ENCODE measurements around the gene HOXD1.

DNA sequence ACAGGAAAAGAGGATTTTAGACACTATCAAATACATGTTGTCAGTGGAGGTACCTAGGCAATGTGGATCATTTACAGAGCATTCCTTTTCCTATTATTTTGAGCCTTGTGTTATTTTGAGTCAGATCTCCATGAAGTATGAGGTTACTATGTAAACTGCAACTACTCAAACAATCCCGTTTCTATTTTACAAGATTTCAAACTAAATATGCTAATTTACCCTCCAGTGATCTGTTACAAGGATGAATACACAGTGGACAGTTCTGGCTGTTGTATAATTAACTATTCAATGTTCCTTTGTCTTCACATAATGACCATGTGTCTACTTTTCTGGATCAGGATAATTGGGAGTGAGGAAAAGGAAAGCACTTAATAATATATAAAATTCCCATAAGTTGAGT is 4.6 kb downstream of the HOXD1 start:
- TF ChIP-seq, protein P1, sequence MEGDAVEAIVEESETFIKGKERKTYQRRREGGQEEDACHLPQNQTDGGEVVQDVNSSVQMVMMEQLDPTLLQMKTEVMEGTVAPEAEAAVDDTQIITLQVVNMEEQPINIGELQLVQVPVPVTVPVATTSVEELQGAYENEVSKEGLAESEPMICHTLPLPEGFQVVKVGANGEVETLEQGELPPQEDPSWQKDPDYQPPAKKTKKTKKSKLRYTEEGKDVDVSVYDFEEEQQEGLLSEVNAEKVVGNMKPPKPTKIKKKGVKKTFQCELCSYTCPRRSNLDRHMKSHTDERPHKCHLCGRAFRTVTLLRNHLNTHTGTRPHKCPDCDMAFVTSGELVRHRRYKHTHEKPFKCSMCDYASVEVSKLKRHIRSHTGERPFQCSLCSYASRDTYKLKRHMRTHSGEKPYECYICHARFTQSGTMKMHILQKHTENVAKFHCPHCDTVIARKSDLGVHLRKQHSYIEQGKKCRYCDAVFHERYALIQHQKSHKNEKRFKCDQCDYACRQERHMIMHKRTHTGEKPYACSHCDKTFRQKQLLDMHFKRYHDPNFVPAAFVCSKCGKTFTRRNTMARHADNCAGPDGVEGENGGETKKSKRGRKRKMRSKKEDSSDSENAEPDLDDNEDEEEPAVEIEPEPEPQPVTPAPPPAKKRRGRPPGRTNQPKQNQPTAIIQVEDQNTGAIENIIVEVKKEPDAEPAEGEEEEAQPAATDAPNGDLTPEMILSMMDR (IDR thresholded peaks at IDR 0.05): no peak
- TF ChIP-seq POLR2A (IDR thresholded peaks at IDR 0.05): no peak

Data from esophagus squamous epithelium (tissue), 4 donors.